Stomach smooth muscle (tissue), 2 donors: ENCODE measurements around the gene CST11.

ENCODE experiments used
- H3K27ac ChIP-seq: one replicate; pipeline ENCODE4 v1.7.0; 2013; ENCODE audit warnings: mild to moderate bottlenecking, low read length, inconsistent platforms
- H3K27me3 ChIP-seq, 2 donors: one replicate each; pipeline ENCODE4 v1.7.0; 2013; ENCODE audit warnings: low read length in 2 of 2; ENCODE audit not compliant: insufficient read depth in 2 of 2, control insufficient read depth in 1 of 2
- H3K36me3 ChIP-seq, 2 donors: one replicate each; pipeline ENCODE4 v1.7.0; 2013; ENCODE audit warnings: low read length in 2 of 2; ENCODE audit not compliant: control insufficient read depth in 2 of 2, insufficient read depth in 2 of 2
- H3K4me1 ChIP-seq: one replicate; pipeline ENCODE4 v1.7.0; 2013; ENCODE audit warnings: low read length; ENCODE audit not compliant: control insufficient read depth, insufficient read depth
- H3K4me3 ChIP-seq, 2 donors: one replicate each; pipeline ENCODE4 v1.7.0; 2013; ENCODE audit warnings: low read length in 2 of 2
- H3K9ac ChIP-seq, 2 donors: one replicate each; pipeline ENCODE4 v1.7.0; 2013; ENCODE audit warnings: low read length in 2 of 2, mild to moderate bottlenecking in 1 of 2
- H3K9me3 ChIP-seq, 2 donors: one replicate each; pipeline ENCODE4 v1.7.0; 2013; ENCODE audit warnings: low read length in 2 of 2; ENCODE audit not compliant: control insufficient read depth in 2 of 2
- donor health status: healthy.
- donor health status: Pancreatic carcinoma.

Gene CST11

GRCh38 chr20:23454816-23455215 lies 2.1 kb upstream of the CST11 start:
- Histone ChIP-seq H3K9ac (no peak overlapping the region), H3K9me3 (no peaks in the 10 kb centered on the region), H3K27ac (no peak overlapping the region), H3K4me3 (no peak overlapping the region), H3K4me1 (peaks cover 2% of the 10 kb centered on the region), H3K36me3 (no peaks in the 10 kb centered on the region), H3K27me3 (peaks cover 0 to 10% of the 10 kb centered on the region in 2 donors)

GRCh38 chr20:23453549-23454543 lies 1.2 kb upstream of the CST11 start:
- no peak overlapping the region for H3K27ac ChIP-seq
- H3K9ac ChIP-seq: no peak overlapping the region
- peaks cover 2% of the 10 kb centered on the region for H3K4me1 ChIP-seq
- H3K9me3 ChIP-seq: no peaks in the 10 kb centered on the region
- H3K36me3 ChIP-seq: no peaks in the 10 kb centered on the region
- peaks cover 0 to 10% of the 10 kb centered on the region in 2 donors for H3K27me3 ChIP-seq
- no peak overlapping the region for H3K4me3 ChIP-seq

DNA sequence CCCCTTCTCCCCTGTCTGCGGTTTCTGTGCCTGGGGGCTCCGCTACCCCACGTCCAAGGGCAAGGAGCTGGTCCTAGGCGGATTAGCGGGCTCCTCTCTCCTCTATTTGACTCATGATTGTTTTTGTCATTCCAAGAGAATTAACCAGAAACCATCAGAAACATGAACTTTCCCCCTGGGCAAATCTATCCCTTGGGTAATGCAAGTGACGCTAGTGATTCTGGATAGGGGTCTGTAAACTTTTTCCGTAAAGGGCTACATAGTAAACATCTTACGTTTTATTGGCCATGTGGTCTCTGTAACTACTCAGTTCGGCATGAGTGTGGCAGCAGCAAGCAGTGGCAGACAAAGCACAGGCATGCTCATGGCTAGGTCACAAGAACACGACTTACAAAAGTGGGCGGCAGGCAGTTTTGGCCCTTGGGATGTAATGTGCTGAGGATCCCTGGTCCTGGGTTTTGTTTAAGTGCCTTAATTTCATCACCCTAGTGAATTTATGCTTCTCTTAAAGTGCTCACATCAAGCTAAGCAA lies 654 bp downstream of the CST11 start:
- Histone ChIP-seq H3K27me3 (peaks cover 0 to 10% of the 10 kb centered on the region in 2 donors), H3K9ac (no peak overlapping the region), H3K27ac (no peak overlapping the region), H3K36me3 (no peaks in the 10 kb centered on the region), H3K9me3 (no peaks in the 10 kb centered on the region), H3K4me1 (peaks cover 2% of the 10 kb centered on the region), H3K4me3 (no peak overlapping the region)

DNA sequence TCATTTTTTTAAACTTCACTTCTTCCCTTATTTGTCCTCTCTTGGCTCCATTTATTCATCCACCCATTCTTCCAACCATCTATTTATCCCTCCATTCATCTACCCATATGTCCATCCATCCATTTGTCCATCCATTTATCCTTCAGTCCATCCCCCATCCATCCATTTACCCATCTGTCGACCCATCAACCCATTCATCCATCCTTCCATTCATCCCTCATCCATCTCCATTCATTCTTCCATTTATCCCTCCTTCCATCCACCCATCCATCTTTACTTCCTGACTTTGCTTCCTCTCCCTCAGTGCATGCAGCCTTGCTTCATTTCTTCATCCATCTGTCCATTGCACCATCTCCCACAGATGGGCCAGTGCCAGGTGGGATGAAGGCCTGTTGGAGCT lies 1.8 kb downstream of the CST11 start:
- Histone ChIP-seq H3K36me3 (no peaks in the 10 kb centered on the region), H3K9ac (no peak overlapping the region), H3K9me3 (no peaks in the 10 kb centered on the region), H3K27ac (no peak overlapping the region), H3K4me1 (peaks cover 2% of the 10 kb centered on the region), H3K4me3 (no peak overlapping the region), H3K27me3 (peaks cover 0 to 10% of the 10 kb centered on the region in 2 donors)

- H3K27ac ChIP-seq: no peak overlapping the region
Measured at GRCh38 chr20:23449421-23449820, 3.3 kb downstream of the CST11 start.

DNA sequence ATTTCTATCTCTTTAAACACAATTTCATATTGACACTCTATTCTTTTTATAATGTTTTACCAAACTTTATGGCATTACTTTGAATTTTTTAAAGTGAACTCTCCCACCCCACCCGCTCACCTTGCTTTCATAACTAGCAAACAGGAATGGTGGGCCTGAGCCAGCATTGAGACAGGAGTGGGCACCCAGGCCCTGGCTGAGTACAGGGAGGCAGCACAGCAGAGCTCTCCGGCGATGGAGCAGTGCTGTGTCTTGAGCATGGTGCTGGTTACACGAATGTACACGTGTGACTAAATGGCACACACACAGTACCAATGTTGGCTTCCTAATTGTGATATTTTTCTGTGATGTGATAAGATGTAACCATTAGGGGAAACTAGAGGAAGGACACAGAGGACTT lies 4.5 kb downstream of the CST11 start:
- Histone ChIP-seq H3K27ac (no peak overlapping the region), H3K27me3 (peaks cover 0 to 2% of the 10 kb centered on the region in 2 donors), H3K36me3 (no peaks in the 10 kb centered on the region), H3K4me1 (peaks cover 2% of the 10 kb centered on the region), H3K9me3 (no peaks in the 10 kb centered on the region), H3K9ac (no peak overlapping the region), H3K4me3 (no peak overlapping the region)

More at GRCh38 chr20:23449421-23449820, 3.3 kb downstream of the CST11 start:
- H3K9ac ChIP-seq: no peak overlapping the region
- no peaks in the 10 kb centered on the region for H3K9me3 ChIP-seq
- H3K4me1 ChIP-seq: peaks cover 2% of the 10 kb centered on the region
- H3K4me3 ChIP-seq: no peak overlapping the region
- no peaks in the 10 kb centered on the region for H3K36me3 ChIP-seq
- H3K27me3 ChIP-seq: peaks cover 0 to 9% of the 10 kb centered on the region in 2 donors

DNA sequence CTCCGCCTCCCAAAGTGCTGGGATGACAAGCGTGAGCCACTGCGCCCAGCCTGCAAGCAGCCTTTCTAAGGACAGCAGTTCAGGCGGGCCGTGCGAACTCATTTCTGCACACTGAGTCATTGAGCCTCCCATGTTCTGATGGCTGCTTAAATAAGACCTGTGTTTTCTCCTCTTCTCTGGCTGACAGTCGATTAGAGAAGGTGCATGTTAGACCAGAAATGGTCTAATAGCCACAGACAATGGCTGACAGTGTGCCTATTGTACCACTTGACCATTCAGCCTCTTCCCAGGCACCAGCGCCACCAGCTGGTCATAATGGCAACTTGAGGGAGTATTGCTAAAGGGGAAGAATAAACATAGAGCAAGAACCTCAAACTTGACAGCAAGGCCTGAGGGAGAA lies 6.2 kb downstream of the CST11 start:
- H3K9me3 ChIP-seq: no peaks in the 10 kb centered on the region
- H3K27ac ChIP-seq: no peak overlapping the region
- H3K4me3 ChIP-seq: no peak overlapping the region
- no peaks in the 10 kb centered on the region for H3K4me1 ChIP-seq
- H3K27me3 ChIP-seq: no peaks in the 10 kb centered on the region
- no peaks in the 10 kb centered on the region for H3K36me3 ChIP-seq
- no peak overlapping the region for H3K9ac ChIP-seq

DNA sequence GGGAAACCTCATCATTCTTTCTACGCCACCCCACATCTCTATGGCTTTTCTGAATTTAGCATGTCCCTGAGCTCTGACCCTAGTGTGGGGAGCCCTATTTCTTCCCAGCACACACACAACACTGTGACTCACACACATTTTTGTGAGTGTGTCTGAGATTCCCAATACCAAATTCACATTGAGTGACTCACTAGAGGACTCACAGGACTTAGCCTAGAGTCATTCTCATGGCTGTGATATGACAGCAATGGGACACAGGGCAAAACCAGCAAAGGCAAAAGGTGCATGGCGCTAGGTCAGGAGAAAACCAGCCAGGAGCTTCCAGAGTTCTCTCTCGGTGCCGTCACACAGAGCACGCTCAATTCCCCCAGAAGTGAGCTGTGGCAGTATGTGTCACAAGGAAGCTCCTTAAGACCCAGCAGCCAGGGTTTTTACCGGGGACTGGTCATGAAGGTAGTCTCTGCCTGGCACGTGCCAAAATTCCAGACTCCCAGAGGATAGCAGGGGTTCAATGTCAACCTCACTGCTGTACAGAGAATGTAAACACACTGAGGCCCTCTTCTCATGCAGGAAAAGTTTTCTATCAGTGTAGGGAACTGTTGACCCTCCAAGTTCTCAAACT lies 7.0 kb downstream of the CST11 start:
- H3K27ac ChIP-seq: no peak overlapping the region
- no peak overlapping the region for H3K9ac ChIP-seq
- no peak overlapping the region for H3K4me3 ChIP-seq
- H3K4me1 ChIP-seq: no peaks in the 10 kb centered on the region
- H3K36me3 ChIP-seq: no peaks in the 10 kb centered on the region
- no peaks in the 10 kb centered on the region for H3K27me3 ChIP-seq
- no peaks in the 10 kb centered on the region for H3K9me3 ChIP-seq

DNA sequence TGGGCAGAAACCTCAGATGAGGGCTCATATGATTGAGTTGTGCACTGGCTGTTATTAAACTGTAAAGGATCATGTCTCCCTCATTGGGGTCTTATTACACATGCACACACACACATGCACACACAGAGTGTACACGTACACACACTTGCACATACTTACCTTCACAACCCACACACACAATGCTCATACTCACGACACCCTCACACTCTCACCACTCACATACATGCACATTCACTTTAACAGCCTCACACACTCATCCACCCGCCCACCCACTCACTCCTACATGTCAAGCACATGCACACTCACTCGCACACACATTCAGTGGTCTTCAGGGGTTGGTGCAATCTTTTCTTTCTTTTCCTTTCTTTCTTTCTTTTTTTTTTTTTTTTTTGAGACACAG lies 7.8 kb downstream of the CST11 start:
- H3K27ac ChIP-seq: no peak overlapping the region
- no peak overlapping the region for H3K9ac ChIP-seq
- no peaks in the 10 kb centered on the region for H3K9me3 ChIP-seq
- H3K36me3 ChIP-seq: no peaks in the 10 kb centered on the region
- no peaks in the 10 kb centered on the region for H3K27me3 ChIP-seq
- H3K4me3 ChIP-seq: no peak overlapping the region
- H3K4me1 ChIP-seq: no peaks in the 10 kb centered on the region

DNA sequence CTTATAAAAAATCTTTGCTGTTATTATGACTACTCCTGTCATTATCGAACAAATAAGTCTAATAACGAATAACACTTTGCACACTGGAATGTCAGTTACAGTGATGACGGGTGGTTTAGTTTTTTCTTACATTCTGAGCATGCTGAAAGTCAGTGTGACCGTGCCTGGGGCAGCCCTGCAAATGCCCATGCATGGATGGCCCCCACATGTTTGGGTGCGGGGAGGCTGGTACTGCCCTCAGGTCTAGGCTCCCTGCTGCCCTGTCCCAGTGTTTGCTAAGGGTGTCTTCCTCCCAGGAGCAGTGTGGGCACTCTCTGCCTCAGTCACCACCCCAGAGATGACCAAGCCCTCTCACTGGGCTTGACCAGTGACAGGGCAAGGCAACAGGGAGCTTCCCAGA lies 10.2 kb downstream of the CST11 start:
- Histone ChIP-seq H3K4me3 (no peak overlapping the region), H3K9ac (no peak overlapping the region), H3K4me1 (no peaks in the 10 kb centered on the region), H3K9me3 (no peaks in the 10 kb centered on the region), H3K36me3 (no peaks in the 10 kb centered on the region), H3K27ac (no peak overlapping the region), H3K27me3 (no peaks in the 10 kb centered on the region)
